BE2C (cell line): ENCODE measurements around the gene BBOX1.
"Not testable (repeated sequence)": the region's sequence is repeated elsewhere in the genome, so short reads cannot be mapped to it uniquely, and the experiment has no call there.

Source experiments
- DNase-seq: peaks from one replicate; pipeline ENCODE4 v3.0.0-alpha.2; 2020
- H3K27me3 ChIP-seq: fragments of 250-450 bp; sonication (Bioruptor Pico); 2 replicates; pipeline ENCODE4 v1.5.1; 2020; ENCODE audit warnings: mild to moderate bottlenecking
- H3K36me3 ChIP-seq: fragments of 250-450 bp; sonication (Bioruptor Pico); 2 replicates; pipeline ENCODE4 v1.5.1; 2020; ENCODE audit warnings: mild to moderate bottlenecking
- H3K4me1 ChIP-seq: fragments of 250-450 bp; sonication (Bioruptor Pico); 2 replicates; pipeline ENCODE4 v1.5.1; 2020
- H3K4me3 ChIP-seq: 2 replicates; pipeline ENCODE4 v1.5.1; 2011; ENCODE audit warnings: low read depth, low read length
- H3K9me3 ChIP-seq: fragments of 250-450 bp; sonication (Bioruptor Pico); 2 replicates; pipeline ENCODE4 v1.5.1; 2020
- TF ChIP-seq, protein P1 (sequence below): IDR thresholded peaks from 2 replicates; pipeline ENCODE4 v1.5.1; 2012; ENCODE audit warnings: mild to moderate bottlenecking, low read depth, low read length

BBOX1 gene

DNA sequence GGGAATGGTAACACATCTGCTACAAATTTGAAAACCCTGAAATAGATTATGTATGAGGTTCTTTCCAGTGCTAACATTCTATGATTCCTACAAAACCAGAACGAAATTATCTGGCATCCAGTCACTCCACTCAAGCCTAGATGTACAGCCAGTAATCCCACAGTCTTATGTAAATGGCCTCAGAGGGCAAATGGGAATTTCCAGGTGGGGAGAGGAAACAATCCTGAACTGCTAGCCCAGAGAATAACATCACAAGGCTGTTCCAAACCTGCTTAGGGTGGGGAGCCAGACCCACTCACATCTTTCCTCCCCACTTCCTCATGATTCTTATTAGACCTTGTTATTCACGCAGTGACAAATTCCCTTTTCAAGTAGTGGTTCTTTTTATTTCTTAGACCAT lies 43.2 kb upstream of the BBOX1 start:
- TF ChIP-seq, protein P1, sequence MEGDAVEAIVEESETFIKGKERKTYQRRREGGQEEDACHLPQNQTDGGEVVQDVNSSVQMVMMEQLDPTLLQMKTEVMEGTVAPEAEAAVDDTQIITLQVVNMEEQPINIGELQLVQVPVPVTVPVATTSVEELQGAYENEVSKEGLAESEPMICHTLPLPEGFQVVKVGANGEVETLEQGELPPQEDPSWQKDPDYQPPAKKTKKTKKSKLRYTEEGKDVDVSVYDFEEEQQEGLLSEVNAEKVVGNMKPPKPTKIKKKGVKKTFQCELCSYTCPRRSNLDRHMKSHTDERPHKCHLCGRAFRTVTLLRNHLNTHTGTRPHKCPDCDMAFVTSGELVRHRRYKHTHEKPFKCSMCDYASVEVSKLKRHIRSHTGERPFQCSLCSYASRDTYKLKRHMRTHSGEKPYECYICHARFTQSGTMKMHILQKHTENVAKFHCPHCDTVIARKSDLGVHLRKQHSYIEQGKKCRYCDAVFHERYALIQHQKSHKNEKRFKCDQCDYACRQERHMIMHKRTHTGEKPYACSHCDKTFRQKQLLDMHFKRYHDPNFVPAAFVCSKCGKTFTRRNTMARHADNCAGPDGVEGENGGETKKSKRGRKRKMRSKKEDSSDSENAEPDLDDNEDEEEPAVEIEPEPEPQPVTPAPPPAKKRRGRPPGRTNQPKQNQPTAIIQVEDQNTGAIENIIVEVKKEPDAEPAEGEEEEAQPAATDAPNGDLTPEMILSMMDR: no peak
- no peaks in the 10 kb centered on the region for H3K4me1 ChIP-seq
- no peaks in the 10 kb centered on the region for H3K9me3 ChIP-seq
- DNase-seq: no peak
- no peak overlapping the region for H3K4me3 ChIP-seq
- H3K27me3 ChIP-seq: no peaks in the 10 kb centered on the region
- no peaks in the 10 kb centered on the region for H3K36me3 ChIP-seq

DNA sequence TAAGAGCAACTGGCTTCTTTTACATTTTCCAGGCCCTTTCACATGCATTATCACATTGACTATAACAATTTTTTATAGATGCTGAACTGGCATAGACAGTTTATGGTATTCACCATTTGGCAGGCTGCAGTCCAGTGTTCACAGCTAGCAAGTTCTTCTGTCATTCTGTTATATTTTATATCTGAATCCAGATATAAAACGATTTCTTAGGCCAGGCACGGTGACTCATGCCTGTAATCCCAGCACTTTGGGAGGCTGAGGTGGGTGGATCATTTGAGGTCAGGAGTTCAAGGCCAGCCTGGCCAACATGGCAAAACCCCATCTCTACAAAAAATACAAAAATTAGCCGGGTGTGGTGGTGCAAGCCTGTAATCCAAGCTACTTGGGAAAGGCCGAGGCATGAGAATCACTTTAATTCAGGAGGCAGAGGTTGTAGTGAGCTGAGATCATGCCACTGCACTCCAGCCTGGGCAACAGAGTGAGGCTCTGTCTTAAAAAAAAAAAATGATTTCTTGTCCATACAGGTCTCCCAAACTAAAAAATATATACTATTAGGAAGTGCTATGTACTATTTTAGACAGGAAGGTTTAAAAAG lies 39.4 kb upstream of the BBOX1 start:
- H3K9me3 ChIP-seq, H3K4me1 ChIP-seq, H3K27me3 ChIP-seq, DNase-seq, H3K36me3 ChIP-seq, H3K4me3 ChIP-seq: not testable (repeated sequence)

DNA sequence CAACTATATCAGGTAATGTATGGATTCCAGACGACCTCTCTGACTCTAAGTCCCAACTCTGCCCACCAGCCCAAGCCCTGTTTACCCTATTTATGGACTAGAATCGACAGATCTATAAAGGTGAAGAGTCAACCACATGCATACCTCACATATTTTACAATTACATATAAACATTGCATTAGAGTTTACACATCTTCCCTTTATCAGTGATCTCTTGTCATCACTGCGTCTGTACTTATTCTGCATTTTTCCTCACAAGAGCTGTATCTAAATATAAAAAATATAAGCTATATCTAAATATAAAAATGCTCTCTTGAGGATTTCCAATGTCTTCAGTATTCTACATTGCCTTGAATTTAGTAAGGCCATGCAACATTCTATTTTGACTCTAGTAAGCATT lies 38.2 kb upstream of the BBOX1 start:
- DNase-seq: no peak

DNA sequence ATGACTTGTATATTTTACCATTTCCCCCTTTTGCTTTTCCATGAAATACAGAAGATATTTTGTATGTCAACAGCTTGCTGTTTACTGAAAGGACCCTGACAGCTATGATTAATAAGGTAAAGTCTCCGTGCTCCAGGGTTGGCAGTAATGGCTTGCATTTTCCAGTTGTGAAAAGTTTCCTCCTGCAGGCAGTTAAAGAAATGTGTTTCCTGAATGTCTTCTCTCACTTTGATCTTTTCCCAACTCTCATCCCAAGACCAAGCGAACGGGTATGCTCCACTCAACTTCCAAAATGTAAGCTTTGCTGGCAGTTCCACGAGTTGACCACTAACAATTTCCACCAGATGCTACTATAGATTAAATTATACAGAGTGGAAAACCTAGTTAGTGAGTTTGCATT lies 37.8 kb upstream of the BBOX1 start:
- H3K36me3 ChIP-seq: no peaks in the 10 kb centered on the region
- no peak for DNase-seq
- H3K4me1 ChIP-seq: no peaks in the 10 kb centered on the region
- H3K4me3 ChIP-seq: no peak overlapping the region
- H3K9me3 ChIP-seq: no peaks in the 10 kb centered on the region
- TF ChIP-seq, protein P1: no peak
- H3K27me3 ChIP-seq: no peaks in the 10 kb centered on the region

More for the DNA sequence above, 38.2 kb upstream of the BBOX1 start:
- H3K4me3 ChIP-seq: no peak overlapping the region
- H3K9me3 ChIP-seq: no peaks in the 10 kb centered on the region
- H3K4me1 ChIP-seq: no peaks in the 10 kb centered on the region
- no peaks in the 10 kb centered on the region for H3K36me3 ChIP-seq
- no peaks in the 10 kb centered on the region for H3K27me3 ChIP-seq
- TF ChIP-seq, protein P1: no peak

DNA sequence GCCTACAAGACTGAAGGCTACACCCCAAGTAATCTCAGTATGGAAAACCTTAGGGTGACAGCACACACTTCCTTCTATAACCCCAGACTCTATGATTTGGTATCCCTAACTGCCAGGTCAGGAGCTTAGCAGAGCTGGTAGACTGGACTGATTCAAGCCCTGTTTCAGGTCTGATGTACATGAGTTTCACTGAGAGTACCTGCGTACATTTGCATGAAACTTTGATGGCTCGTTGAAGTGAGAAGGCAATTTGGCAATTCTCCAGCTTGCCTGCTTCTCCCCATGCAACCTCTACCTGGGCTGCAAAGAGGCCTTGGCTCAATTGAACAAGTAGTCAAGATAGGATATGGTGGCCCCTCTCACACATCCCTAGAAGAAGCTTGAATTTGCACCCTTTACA lies 36.5 kb upstream of the BBOX1 start:
- DNase-seq: no peak
- H3K27me3 ChIP-seq: no peaks in the 10 kb centered on the region
- H3K36me3 ChIP-seq: no peaks in the 10 kb centered on the region
- no peaks in the 10 kb centered on the region for H3K4me1 ChIP-seq
- TF ChIP-seq, protein P1: no peak
- no peak overlapping the region for H3K4me3 ChIP-seq
- H3K9me3 ChIP-seq: no peaks in the 10 kb centered on the region

DNA sequence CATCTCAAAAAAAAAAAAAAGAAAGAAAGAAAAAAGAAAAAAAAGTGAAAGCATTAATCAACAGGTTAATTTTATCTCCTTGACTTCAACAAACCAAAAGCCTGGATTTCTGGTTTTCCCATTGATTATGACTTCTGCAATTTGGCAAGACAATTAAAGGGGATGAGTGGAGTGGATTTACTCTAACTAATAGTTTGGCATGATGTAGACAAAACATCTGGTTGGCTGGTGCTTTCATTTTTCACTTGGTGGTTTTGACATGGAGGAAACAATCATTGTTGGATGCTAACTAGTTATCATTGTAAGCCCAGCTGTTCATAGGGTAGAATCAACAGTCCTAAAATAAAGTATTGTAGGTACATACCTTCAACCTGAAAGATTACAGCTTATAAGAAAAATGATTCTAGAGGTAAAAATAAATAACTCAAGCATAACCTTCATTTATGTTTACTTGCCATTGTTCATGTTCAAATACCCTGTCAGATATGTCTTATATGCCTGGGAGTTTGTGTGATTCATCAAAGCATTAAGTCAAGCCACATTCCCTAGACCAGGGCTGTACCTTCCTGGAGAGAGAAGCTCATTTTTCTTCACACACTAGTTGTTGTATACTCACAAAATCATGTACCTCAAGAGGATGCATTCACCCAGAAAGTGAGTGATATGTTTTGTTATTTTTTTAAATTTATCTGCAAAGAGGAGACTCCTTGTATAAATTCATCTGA lies 31.6 kb upstream of the BBOX1 start:
- no peak for DNase-seq
- Histone ChIP-seq H3K9me3 (no peaks in the 10 kb centered on the region), H3K4me1 (peaks cover 13% of the 10 kb centered on the region), H3K36me3 (no peaks in the 10 kb centered on the region), H3K4me3 (no peak overlapping the region), H3K27me3 (no peaks in the 10 kb centered on the region)
- TF ChIP-seq, protein P1: no peak
